NCI-H82 (cell line): ENCODE measurements around the gene EFCAB9.
"Not testable (repeated sequence)": the region's sequence is repeated elsewhere in the genome, so short reads cannot be mapped to it uniquely, and the experiment has no call there.

Source experiments
- DNase-seq: peaks from one replicate; lab custom pipeline; 2025; lab: John Stamatoyannopoulos, UW

Gene EFCAB9

GRCh38 chr5:172188893-172189692 lies 4.9 kb upstream of the EFCAB9 start:
- no peak for DNase-seq

GRCh38 chr5:172189693-172190296 lies 4.2 kb upstream of the EFCAB9 start:
- no peak for DNase-seq

- DNase-seq = no peak
Measured at GRCh38 chr5:172194985-172195774, 1.2 kb downstream of the EFCAB9 start.

- DNase-seq = not testable (repeated sequence)
Measured at GRCh38 chr5:172197775-172198174, 3.8 kb downstream of the EFCAB9 start.

GRCh38 chr5:172199446-172199845 lies 5.5 kb downstream of the EFCAB9 start:
- DNase-seq = no peak

GRCh38 chr5:172200476-172200875 lies 6.5 kb downstream of the EFCAB9 start:
- no peak for DNase-seq

- not testable (repeated sequence) for DNase-seq
Measured at GRCh38 chr5:172205984-172206383, 12.0 kb downstream of the EFCAB9 start.

GRCh38 chr5:172207511-172207910 lies 13.5 kb downstream of the EFCAB9 start:
- DNase-seq = no peak

- no peak for DNase-seq
Measured at GRCh38 chr5:172209714-172210113, 15.7 kb downstream of the EFCAB9 start.

- DNase-seq = no peak
Measured at GRCh38 chr5:172211676-172212075, 17.7 kb downstream of the EFCAB9 start.

GRCh38 chr5:172213126-172213525 lies 19.2 kb downstream of the EFCAB9 start:
- DNase-seq = no peak

GRCh38 chr5:172216345-172216744 lies 22.4 kb downstream of the EFCAB9 start:
- DNase-seq = no peak

- DNase-seq = no peak
Measured at GRCh38 chr5:172219296-172219695, 25.3 kb downstream of the EFCAB9 start.

- DNase-seq = no peak
Measured at GRCh38 chr5:172223901-172224873, 30.2 kb downstream of the EFCAB9 start.

- peak; percentile 1 for DNase-seq
Measured at GRCh38 chr5:172224996-172225395, 31.0 kb downstream of the EFCAB9 start.

- no peak for DNase-seq
Measured at GRCh38 chr5:172229904-172230303, 35.9 kb downstream of the EFCAB9 start.

GRCh38 chr5:172234031-172234430 lies 40.1 kb downstream of the EFCAB9 start:
- no peak for DNase-seq

GRCh38 chr5:172235132-172235780 lies 41.3 kb downstream of the EFCAB9 start:
- no peak for DNase-seq

GRCh38 chr5:172235827-172236736 lies 42.1 kb downstream of the EFCAB9 start:
- no peak for DNase-seq

- no peak for DNase-seq
Measured at GRCh38 chr5:172238334-172238733, 44.4 kb downstream of the EFCAB9 start.
